Epidermal melanocyte (primary cell): ENCODE measurements around the gene SYN1.
A peak's percentile ranks its signal among the peaks of the same experiment; 100 is the strongest.

ENCODE experiments used
- DNase-seq: peaks from one replicate; pipeline ENCODE4 v3.0.0; 2011; ENCODE audit warnings: low spot score; ENCODE audit not compliant: insufficient read length

The SYN1 gene

GRCh38 chrX:47574076-47574546, 45.5 kb downstream of the SYN1 start:
- no peak for DNase-seq

GRCh38 chrX:47573341-47574075, 46.1 kb downstream of the SYN1 start:
- no peak for DNase-seq

GRCh38 chrX:47572773-47573340, 46.8 kb downstream of the SYN1 start:
- DNase-seq = no peak

GRCh38 chrX:47571896-47572295, 47.8 kb downstream of the SYN1 start:
- no peak for DNase-seq

- DNase-seq = no peak
Measured at GRCh38 chrX:47571215-47571614, 48.4 kb downstream of the SYN1 start.

GRCh38 chrX:47570794-47571193, 48.9 kb downstream of the SYN1 start:
- DNase-seq = no peak

GRCh38 chrX:47568656-47569295, 50.9 kb downstream of the SYN1 start:
- no peak for DNase-seq

GRCh38 chrX:47566841-47567240, 52.8 kb downstream of the SYN1 start:
- no peak for DNase-seq

GRCh38 chrX:47564438-47565085, 55.1 kb downstream of the SYN1 start:
- no peak for DNase-seq

- no peak for DNase-seq
Measured at GRCh38 chrX:47563801-47564315, 55.8 kb downstream of the SYN1 start.

- no peak for DNase-seq
Measured at GRCh38 chrX:47562615-47563243, 56.9 kb downstream of the SYN1 start.

- no peak for DNase-seq
Measured at GRCh38 chrX:47561659-47562151, 58.0 kb downstream of the SYN1 start.

- DNase-seq = peak; percentile 81
Measured at GRCh38 chrX:47560934-47561658, 58.6 kb downstream of the SYN1 start, which contains the start of gene ARAF. Gene ARAF, plus strand, starts transcription at chrX:47561205. Its CDS starts 1,763 bp downstream, at chrX:47562968.

- no peak for DNase-seq
Measured at GRCh38 chrX:47560179-47560933, 59.3 kb downstream of the SYN1 start.

GRCh38 chrX:47558436-47558835, 61.2 kb downstream of the SYN1 start:
- no peak for DNase-seq

- peak; percentile 45 for DNase-seq
Measured at GRCh38 chrX:47556045-47556623, 63.5 kb downstream of the SYN1 start.

- DNase-seq = no peak
Measured at GRCh38 chrX:47543496-47543895, 76.2 kb downstream of the SYN1 start.

GRCh38 chrX:47540754-47541538, 78.7 kb downstream of the SYN1 start:
- peak; percentile 84 for DNase-seq

- DNase-seq = no peak
Measured at GRCh38 chrX:47539860-47540259, 79.8 kb downstream of the SYN1 start.
